IMR-90 (cell line): ENCODE results near the gene PATJ. TPM values are rescaled to one million over a fixed set of nuclear protein-coding genes. Genes with fewer than 3 reads are reported as not detected.

Experiments
- ATAC-seq: fragments of 200-7000 bp; cut with Tn5 transposase; 2 replicates; pipeline ENCODE4 v1.9.1; 2020; ENCODE audit warnings: low read depth, mild to moderate bottlenecking, moderate library complexity
- BruUV-seq: library from RNA; stranded (reverse); fragments of 400-500 nt; replicated peaks from 2 replicates; lab custom pipeline; 2021; lab: Mats Ljungman, UMichigan
- CTCF ChIA-PET: fragments of 300-600 bp; formaldehyde crosslinking; extraction: SDS; loops from one replicate; lab custom pipeline; 2021; ENCODE audit warnings: antibody characterized with exemption; lab: Yijun Ruan, JAX
- POLR2A ChIA-PET: fragments of 300-600 bp; sonication (Branson Sonifier 250); formaldehyde crosslinking; loops from one replicate; lab custom pipeline; 2022; ENCODE audit warnings: antibody characterized with exemption; ENCODE audit not compliant: unreplicated experiment; lab: Charles Lee
- DNase-seq: peaks from one replicate; pipeline ENCODE4 v3.0.0; 2013
- H2AFZ ChIP-seq: replicated peaks from 2 replicates; pipeline ENCODE3; 2013; ENCODE audit warnings: low read length, mild to moderate bottlenecking; ENCODE audit not compliant: poor library complexity
- H2AK5ac ChIP-seq: 2 replicates; pipeline ENCODE4 v1.6.1; 2013; ENCODE audit warnings: low read depth, low read length, inconsistent platforms
- H2AK9ac ChIP-seq: replicated peaks from 2 replicates; pipeline ENCODE3; 2013; ENCODE audit warnings: mild to moderate bottlenecking, low read depth, low read length, moderate library complexity; ENCODE audit not compliant: poor library complexity
- H2BK120ac ChIP-seq: 2 replicates; pipeline ENCODE4 v1.6.1; 2013; ENCODE audit warnings: low read depth, low read length, inconsistent platforms
- H2BK15ac ChIP-seq: 3 replicates; pipeline ENCODE4 v1.6.1; 2013; ENCODE audit warnings: low read depth, low read length, inconsistent platforms
- H2BK20ac ChIP-seq: 2 replicates; pipeline ENCODE4 v1.6.1; 2013; ENCODE audit warnings: low read depth, mild to moderate bottlenecking, inconsistent platforms, low read length, moderate library complexity
- H2BK5ac ChIP-seq: 2 replicates; pipeline ENCODE4 v1.6.1; 2013; ENCODE audit warnings: mild to moderate bottlenecking, low read depth, low read length, inconsistent platforms; ENCODE audit not compliant: poor library complexity, severe bottlenecking
- H3K14ac ChIP-seq: replicated peaks from 2 replicates; pipeline ENCODE4 v1.6.1; 2013; ENCODE audit warnings: low read depth, low read length, inconsistent platforms
- H3K18ac ChIP-seq: 2 replicates; pipeline ENCODE4 v1.6.1; 2013; ENCODE audit warnings: low read depth, low read length, control low read depth
- H3K23ac ChIP-seq: 2 replicates; pipeline ENCODE4 v1.6.1; 2013; ENCODE audit warnings: low read depth, low read length, inconsistent platforms
- H3K27ac ChIP-seq: 2 replicates; pipeline ENCODE4 v1.5.1; 2013; ENCODE audit warnings: mild to moderate bottlenecking, control low read depth, low read length; ENCODE audit not compliant: insufficient read depth
- H3K27me3 ChIP-seq: 2 replicates; pipeline ENCODE4 v1.6.1; 2013; ENCODE audit warnings: low read length; ENCODE audit not compliant: control insufficient read depth, insufficient read depth
- H3K36me3 ChIP-seq: 2 replicates; pipeline ENCODE4 v1.6.1; 2013; ENCODE audit warnings: low read length, mixed read lengths; ENCODE audit not compliant: control insufficient read depth, insufficient read depth
- H3K4ac ChIP-seq: 2 replicates; pipeline ENCODE4 v1.6.1; 2013; ENCODE audit warnings: low read depth, low read length, inconsistent platforms
- H3K4me1 ChIP-seq: 2 replicates; pipeline ENCODE4 v1.6.1; 2013; ENCODE audit warnings: low read length, mixed read lengths; ENCODE audit not compliant: control insufficient read depth, insufficient read depth
- H3K4me2 ChIP-seq: 2 replicates; pipeline ENCODE4 v1.6.1; 2013; ENCODE audit warnings: low read depth, mild to moderate bottlenecking, control low read depth, low read length, moderate library complexity
- H3K4me3 ChIP-seq: 2 replicates; pipeline ENCODE4 v1.5.1; 2013; ENCODE audit warnings: low read depth, mild to moderate bottlenecking, control low read depth, low read length, moderate library complexity; ENCODE audit not compliant: insufficient read depth
- H3K56ac ChIP-seq: 2 replicates; pipeline ENCODE4 v1.6.1; 2013; ENCODE audit warnings: low read length, inconsistent platforms; ENCODE audit not compliant: insufficient read depth; ENCODE audit errors: extremely low read depth
- H3K79me1 ChIP-seq, 2 experiments: 2 replicates each; pipeline ENCODE4 v1.6.1; 2013; ENCODE audit warnings: low read length in 2 of 2, inconsistent platforms in 1 of 2, low read depth in 1 of 2
- H3K9ac ChIP-seq: 2 replicates; pipeline ENCODE4 v1.6.1; 2013; ENCODE audit warnings: low read depth, low read length, control low read depth
- H3K9me1 ChIP-seq: 2 replicates; pipeline ENCODE4 v1.6.1; 2013; ENCODE audit warnings: low read length, inconsistent platforms; ENCODE audit not compliant: insufficient read depth
- H3K9me3 ChIP-seq: 2 replicates; pipeline ENCODE4 v1.6.1; 2013; ENCODE audit warnings: low read length; ENCODE audit not compliant: control insufficient read depth, insufficient read depth
- H4K20me1 ChIP-seq: 2 replicates; pipeline ENCODE4 v1.6.1; 2013; ENCODE audit warnings: low read length, inconsistent platforms; ENCODE audit not compliant: insufficient read depth
- H4K5ac ChIP-seq: 2 replicates; pipeline ENCODE4 v1.6.1; 2013; ENCODE audit warnings: mild to moderate bottlenecking, low read depth, low read length, control low read depth
- H4K8ac ChIP-seq, 2 experiments: 2 replicates each; pipeline ENCODE4 v1.6.1; 2013; ENCODE audit warnings: low read depth in 2 of 2, low read length in 2 of 2, control low read depth in 1 of 2, inconsistent platforms in 1 of 2
- H4K91ac ChIP-seq: 2 replicates; pipeline ENCODE4 v1.6.1; 2013; ENCODE audit warnings: low read depth, low read length, inconsistent platforms; ENCODE audit not compliant: insufficient read depth
- CEBPB ChIP-seq: IDR thresholded peaks from 2 replicates; pipeline ENCODE4 v1.6.1; 2012; ENCODE audit warnings: low read depth, low read length, improper control_type of control experiment
- CHD1 ChIP-seq: IDR thresholded peaks from 2 replicates; pipeline ENCODE4 v1.6.1; 2012; ENCODE audit warnings: low read depth, low read length, improper control_type of control experiment
- MAFK ChIP-seq: IDR thresholded peaks from 2 replicates; pipeline ENCODE4 v1.6.1; 2012; ENCODE audit warnings: low read depth, low read length, improper control_type of control experiment
- MXI1 ChIP-seq: IDR thresholded peaks from 2 replicates; pipeline ENCODE4 v1.6.1; 2012; ENCODE audit warnings: low read depth, mild to moderate bottlenecking, low read length, moderate library complexity, borderline replicate concordance
- NFE2L2 ChIP-seq: fragments of 150-350 bp; IDR thresholded peaks from 2 replicates; pipeline ENCODE4 v1.6.1; 2016; ENCODE audit warnings: low read depth, mild to moderate bottlenecking, low read length
- SMC3 ChIP-seq: fragments of 150-350 bp; IDR thresholded peaks from 2 replicates; pipeline ENCODE4 v1.6.1; 2016; ENCODE audit warnings: low read depth, mild to moderate bottlenecking, antibody characterized with exemption, low read length, moderate library complexity
- WGBS, 2 experiments: methylation state at CpG; one replicate each; pipeline versions ENCODE4 v1.1.5 to v1.1.7; 2013; ENCODE audit warnings: missing lambda C conversion rate in 2 of 2; ENCODE audit not compliant: insufficient read length in 1 of 2; ENCODE audit errors: extremely low coverage in 2 of 2; 5-methylcytosine and 5-hydroxymethylcytosine counted together
- dilution Hi-C: fragments of 300-500 bp; cut with HindIII; formaldehyde crosslinking; loops from one replicate; pipeline ENCODE4 v1.14.3; 2018; ENCODE audit warnings: low sequenced_read_pairs; ENCODE audit not compliant: unreplicated experiment
- in situ Hi-C: fragments of 300-500 bp; cut with MboI; formaldehyde crosslinking; loops from 3 replicates; pipeline ENCODE4 v1.14.3; 2019; ENCODE audit warnings: low sequenced_read_pairs, inconsistent platforms, mixed read lengths
- intact Hi-C: fragments of 100-400 bp; cut with micrococcal nuclease; formaldehyde crosslinking; loops from 2 replicates; pipeline ENCODE4 v1.10.0; 2022
- polyA plus RNA-seq, 3 experiments: library from polyadenylated mRNA; depleted of rRNA; stranded (reverse); fragments of >200 nt; gene quantifications; 2 replicates each; pipeline ENCODE4 v1.2.3, GENCODE V29; 2012; ENCODE audit warnings: low replicate concordance in 1 of 3
- total RNA-seq: library from RNA; depleted of rRNA; stranded (reverse); fragments of >200 nt; gene quantifications from 2 replicates; pipeline ENCODE4 v1.2.3, GENCODE V29; 2012

PATJ gene
- total and polyA plus RNA-seq, 2 of the 4 experiments (the other 2 are of a cell fraction): 2.0 to 3.4 TPM

DNA sequence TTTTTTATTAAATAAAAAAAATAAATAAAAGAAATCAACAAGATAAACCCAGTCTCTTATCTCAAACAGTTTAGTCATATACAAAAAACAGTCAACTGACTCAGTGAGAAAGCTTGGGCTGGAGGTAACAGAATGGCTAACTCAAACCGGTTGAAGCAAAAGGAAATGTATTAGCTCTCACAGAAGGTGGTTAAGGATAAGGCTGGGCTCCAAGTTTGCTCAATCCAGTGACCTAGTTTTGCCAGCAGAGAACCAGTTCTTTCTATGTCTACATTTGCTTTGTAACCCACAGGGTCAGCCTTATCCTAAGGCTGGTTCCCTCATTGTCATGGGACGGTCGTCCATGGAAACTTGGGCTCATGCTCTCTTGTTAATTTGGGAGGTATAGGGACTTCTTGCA, 307.9 kb downstream of the PATJ start:
- Histone ChIP-seq H2BK5ac (no peak overlapping the region), H3K4me1 (no peaks in the 10 kb centered on the region), H3K9ac (no peak overlapping the region), H2BK120ac (no peak overlapping the region), H3K4ac (no peak overlapping the region), H3K9me1 (no peaks in the 10 kb centered on the region), H3K9me3 (no peaks in the 10 kb centered on the region), H4K5ac (no peak overlapping the region), H3K14ac (no peak overlapping the region), H3K36me3 (no peaks in the 10 kb centered on the region), H3K18ac (no peak overlapping the region), H3K27ac (no peak overlapping the region), H4K8ac (no peak overlapping the region), H3K27me3 (no peaks in the 10 kb centered on the region), H2BK20ac (no peak overlapping the region), H2BK15ac (no peak overlapping the region), H4K91ac (no peak overlapping the region), H4K20me1 (no peaks in the 10 kb centered on the region), H3K4me3 (no peak overlapping the region), H2AK5ac (no peak overlapping the region), H3K4me2 (no peak overlapping the region), H3K79me1 (no peaks in the 10 kb centered on the region), H2AK9ac (no peak overlapping the region), H3K23ac (no peak overlapping the region), H3K56ac (no peak overlapping the region), H2AFZ (no peak overlapping the region)
- ChIA-PET POLR2A (interaction anchor here (0.7 kb wide), 1 partner anchor 64 kb away, joined by 7 read pairs; no protein-coding TSS in a partner anchor), CTCF (interaction anchor here (0.6 kb wide), 2 partner anchors 14 to 109 kb away, joined by 3 to 4 read pairs; no protein-coding TSS in a partner anchor)
- no peak for DNase-seq
- intact Hi-C loops: no loop called here
- TF ChIP-seq CHD1: no peak
- no peak for TF ChIP-seq MAFK
- no peak for TF ChIP-seq CEBPB
- no peak for TF ChIP-seq NFE2L2
- TF ChIP-seq MXI1: no peak
- TF ChIP-seq SMC3: no peak
- dilution Hi-C loops: no loop called here
- no peak for ATAC-seq
- WGBS, 2 experiments: no CpG with 5 or more reads among the region's 3 CpGs
- no TSS peak for BruUV-seq
- in situ Hi-C loops: no loop called here
